Fibroblast of lung (primary cell): ENCODE measurements around the gene AGBL4. TPM values are rescaled to one million over a fixed set of nuclear protein-coding genes. Genes with fewer than 3 reads are reported as not detected.

Source experiments
- DNase-seq, 2 donors: peaks; one replicate each; pipeline versions ENCODE4 v3.0.0 to v3.0.0-alpha.2; 2010; ENCODE audit warnings: low read depth in 2 of 2
- H2AFZ ChIP-seq: 2 replicates; pipeline ENCODE4 v1.5.1; 2012; ENCODE audit warnings: low read length, control low read depth, inconsistent platforms
- H3K27ac ChIP-seq: 2 replicates; pipeline ENCODE4 v1.5.1; 2011; ENCODE audit warnings: low read length, control low read depth; ENCODE audit not compliant: insufficient read depth
- H3K27me3 ChIP-seq: 2 replicates; pipeline ENCODE4 v1.5.1; 2011; ENCODE audit warnings: mild to moderate bottlenecking, low read length; ENCODE audit not compliant: control insufficient read depth, insufficient read depth
- H3K36me3 ChIP-seq: 2 replicates; pipeline ENCODE4 v1.5.1; 2011; ENCODE audit warnings: low read length; ENCODE audit not compliant: control insufficient read depth, insufficient read depth
- H3K4me1 ChIP-seq: 2 replicates; pipeline ENCODE4 v1.5.1; 2011; ENCODE audit warnings: low read length; ENCODE audit not compliant: control insufficient read depth, insufficient read depth; ENCODE audit errors: extremely low read depth
- H3K4me2 ChIP-seq: 2 replicates; pipeline ENCODE4 v1.5.1; 2011; ENCODE audit warnings: low read length, control low read depth; ENCODE audit not compliant: insufficient read depth; ENCODE audit errors: extremely low read depth
- H3K4me3 ChIP-seq, 4 experiments: fragments of 200-600 bp in 1 of 4; sonication (generic) in 1 of 4; replicated peaks in 1 of 4; 2 replicates each; pipeline ENCODE4 v1.5.1; 2011 to 2016; ENCODE audit warnings: low read length in 4 of 4, low read depth in 3 of 4, mild to moderate bottlenecking in 3 of 4, control low read depth in 2 of 4, inconsistent platforms in 1 of 4, mixed read lengths in 1 of 4; ENCODE audit not compliant: insufficient read depth in 1 of 4; ENCODE audit errors: control extremely low read depth in 1 of 4
- H3K79me2 ChIP-seq: 2 replicates; pipeline ENCODE4 v1.5.1; 2012; ENCODE audit warnings: mild to moderate bottlenecking, low read length, inconsistent platforms; ENCODE audit not compliant: control insufficient read depth, insufficient read depth
- H3K9ac ChIP-seq: 2 replicates; pipeline ENCODE4 v1.5.1; 2011; ENCODE audit warnings: mild to moderate bottlenecking, low read length, control low read depth; ENCODE audit not compliant: insufficient read depth
- H3K9me3 ChIP-seq: 2 replicates; pipeline ENCODE4 v1.5.1; 2012; ENCODE audit warnings: low read depth, low read length; ENCODE audit not compliant: control insufficient read depth, insufficient read depth
- H4K20me1 ChIP-seq: 2 replicates; pipeline ENCODE4 v1.5.1; 2011; ENCODE audit warnings: low read length; ENCODE audit not compliant: control insufficient read depth, insufficient read depth; ENCODE audit errors: extremely low read depth
- EZH2 ChIP-seq: IDR thresholded peaks from 2 replicates; pipeline ENCODE4 v1.5.1; 2012; ENCODE audit warnings: low read length, control low read depth, mild to moderate bottlenecking; ENCODE audit errors: missing control alignments
- polyA plus RNA-seq, 2 donors: library from polyadenylated mRNA; depleted of rRNA in 1 of 2; stranded (reverse) in 1 of 2; unstranded in 1 of 2; fragments of >200 nt; gene quantifications; 2 replicates each; pipeline ENCODE4 v1.2.1, GENCODE V29; 2011 to 2012; ENCODE audit warnings: missing spikeins in 1 of 2
- total RNA-seq: library from RNA; depleted of rRNA; stranded (reverse); fragments of >200 nt; gene quantifications from 2 replicates; pipeline ENCODE4 v1.2.1, GENCODE V29; 2014
- TF ChIP-seq, protein P1 (sequence below), 2 donors: IDR thresholded peaks in 1 of 2; conservative IDR thresholded peaks in 1 of 2; 1 replicate in 1 of 2; 2 replicates in 1 of 2; pipeline ENCODE4 v1.5.1; 2011 to 2012; ENCODE audit warnings: low read length in 2 of 2, control low read depth in 1 of 2, inconsistent platforms in 1 of 2, low read depth in 1 of 2, mild to moderate bottlenecking in 1 of 2

AGBL4 gene
- total and polyA plus RNA-seq, 2 donors (not counting 1 experiment from before 2014, with no cell fraction given), result not detected

DNA sequence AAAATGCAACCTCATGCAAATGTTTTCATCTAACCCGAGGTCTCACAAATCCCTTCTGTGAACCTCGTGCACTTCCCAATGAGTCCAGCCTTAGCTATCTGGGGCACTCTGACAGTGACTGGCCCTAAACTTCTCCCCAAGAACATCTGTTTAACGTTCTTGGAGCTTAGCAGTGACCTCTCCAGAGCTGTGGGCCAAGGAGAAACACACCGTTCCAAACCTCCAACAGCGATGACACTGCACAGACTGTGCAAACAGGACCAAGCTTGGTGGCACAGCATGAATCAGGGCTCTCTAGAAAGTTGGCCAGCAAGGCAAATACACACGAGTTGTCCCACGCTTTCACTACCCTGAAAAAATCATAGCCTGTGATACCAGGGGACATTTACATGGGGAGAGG, 1262.9 kb downstream of the AGBL4 start:
- Histone ChIP-seq H4K20me1 (no peaks in the 10 kb centered on the region), H2AFZ (no peak overlapping the region), H3K4me1 (no peaks in the 10 kb centered on the region), H3K4me3 (no peak overlapping the region), H3K9me3 (no peaks in the 10 kb centered on the region), H3K9ac (no peak overlapping the region), H3K27me3 (no peaks in the 10 kb centered on the region), H3K4me2 (no peak overlapping the region), H3K79me2 (no peaks in the 10 kb centered on the region), H3K27ac (no peak overlapping the region), H3K36me3 (no peaks in the 10 kb centered on the region)
- DNase-seq, result no peak
- TF ChIP-seq EZH2, result no peak
- TF ChIP-seq, protein P1, sequence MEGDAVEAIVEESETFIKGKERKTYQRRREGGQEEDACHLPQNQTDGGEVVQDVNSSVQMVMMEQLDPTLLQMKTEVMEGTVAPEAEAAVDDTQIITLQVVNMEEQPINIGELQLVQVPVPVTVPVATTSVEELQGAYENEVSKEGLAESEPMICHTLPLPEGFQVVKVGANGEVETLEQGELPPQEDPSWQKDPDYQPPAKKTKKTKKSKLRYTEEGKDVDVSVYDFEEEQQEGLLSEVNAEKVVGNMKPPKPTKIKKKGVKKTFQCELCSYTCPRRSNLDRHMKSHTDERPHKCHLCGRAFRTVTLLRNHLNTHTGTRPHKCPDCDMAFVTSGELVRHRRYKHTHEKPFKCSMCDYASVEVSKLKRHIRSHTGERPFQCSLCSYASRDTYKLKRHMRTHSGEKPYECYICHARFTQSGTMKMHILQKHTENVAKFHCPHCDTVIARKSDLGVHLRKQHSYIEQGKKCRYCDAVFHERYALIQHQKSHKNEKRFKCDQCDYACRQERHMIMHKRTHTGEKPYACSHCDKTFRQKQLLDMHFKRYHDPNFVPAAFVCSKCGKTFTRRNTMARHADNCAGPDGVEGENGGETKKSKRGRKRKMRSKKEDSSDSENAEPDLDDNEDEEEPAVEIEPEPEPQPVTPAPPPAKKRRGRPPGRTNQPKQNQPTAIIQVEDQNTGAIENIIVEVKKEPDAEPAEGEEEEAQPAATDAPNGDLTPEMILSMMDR (conservative IDR thresholded peaks at IDR 0.05 in 1 of 2, IDR thresholded peaks at IDR 0.05 in 1 of 2; ENCODE audit: low read depth in 1 of 2, low read length in 2 of 2), result no peak

DNA sequence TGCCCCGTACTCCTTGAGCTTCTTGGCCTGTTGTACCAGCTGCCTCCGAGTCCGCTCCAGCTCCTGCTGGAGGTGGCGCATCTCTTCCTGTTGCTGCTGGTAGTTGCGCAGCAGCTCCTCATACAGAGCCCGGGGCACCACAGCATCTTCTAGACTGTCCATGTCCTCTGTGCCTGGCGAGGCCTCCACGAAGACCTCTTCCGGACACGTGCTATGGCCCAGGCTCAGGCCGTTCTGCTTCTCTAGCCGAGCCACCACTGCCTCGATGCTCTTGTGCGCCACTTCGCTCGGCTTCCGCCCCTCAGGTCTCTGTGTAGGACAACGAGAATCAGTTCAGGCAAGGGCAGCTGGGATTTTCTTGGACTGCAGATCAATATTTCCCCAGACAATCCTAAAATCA, 1264.8 kb downstream of the AGBL4 start:
- no peak for TF ChIP-seq EZH2
- TF ChIP-seq, protein P1 (conservative IDR thresholded peaks at IDR 0.05 in 1 of 2, IDR thresholded peaks at IDR 0.05 in 1 of 2; ENCODE audit: low read depth in 1 of 2, low read length in 2 of 2), result no peak
- H3K4me2 ChIP-seq, result no peak overlapping the region
- no peaks in the 10 kb centered on the region for H3K36me3 ChIP-seq
- H2AFZ ChIP-seq, result no peak overlapping the region
- H3K4me1 ChIP-seq, result no peaks in the 10 kb centered on the region
- no peak for DNase-seq
- no peaks in the 10 kb centered on the region for H3K9me3 ChIP-seq
- no peaks in the 10 kb centered on the region for H3K79me2 ChIP-seq
- H3K27me3 ChIP-seq, result no peaks in the 10 kb centered on the region
- H3K27ac ChIP-seq, result no peak overlapping the region
- no peaks in the 10 kb centered on the region for H4K20me1 ChIP-seq
- H3K9ac ChIP-seq, result no peak overlapping the region
- no peak overlapping the region for H3K4me3 ChIP-seq

GRCh38 chr1:48757363-48757762, 1266.4 kb downstream of the AGBL4 start:
- no peak for DNase-seq
- no peak overlapping the region for H3K9ac ChIP-seq
- H3K36me3 ChIP-seq, result no peaks in the 10 kb centered on the region
- H4K20me1 ChIP-seq, result no peaks in the 10 kb centered on the region
- H3K27ac ChIP-seq, result no peak overlapping the region
- H3K9me3 ChIP-seq, result no peaks in the 10 kb centered on the region
- H2AFZ ChIP-seq, result no peak overlapping the region
- no peaks in the 10 kb centered on the region for H3K79me2 ChIP-seq
- no peaks in the 10 kb centered on the region for H3K27me3 ChIP-seq
- H3K4me2 ChIP-seq, result no peak overlapping the region
- TF ChIP-seq, protein P1 (conservative IDR thresholded peaks at IDR 0.05 in 1 of 2, IDR thresholded peaks at IDR 0.05 in 1 of 2; ENCODE audit: low read depth in 1 of 2, low read length in 2 of 2), result no peak
- no peak for TF ChIP-seq EZH2
- H3K4me3 ChIP-seq, result no peak overlapping the region
- no peaks in the 10 kb centered on the region for H3K4me1 ChIP-seq
